BJ (cell line): ENCODE measurements around the gene NRROS. TPM values are rescaled to one million over a fixed set of nuclear protein-coding genes. Genes with fewer than 3 reads are reported as not detected.
"Not testable (repeated sequence)": the region's sequence is repeated elsewhere in the genome, so short reads cannot be mapped to it uniquely, and the experiment has no call there.

Source experiments
- CTCF ChIA-PET: fragments of 350-600 bp; formaldehyde crosslinking; extraction: SDS; loops from one replicate; lab custom pipeline; 2021; ENCODE audit warnings: antibody characterized with exemption, inconsistent platforms; lab: Yijun Ruan, JAX
- POLR2A ChIA-PET: fragments of 300-600 bp; sonication (Branson Sonifier 250); formaldehyde crosslinking; extraction: SDS; loops from one replicate; lab custom pipeline; 2021; ENCODE audit warnings: antibody characterized with exemption; lab: Charles Lee
- DNase-seq: peaks from one replicate; pipeline ENCODE4 v3.0.0-alpha.2; 2011; ENCODE audit warnings: low read depth
- H3K27me3 ChIP-seq: 2 replicates; pipeline ENCODE4 v1.6.0; 2011; ENCODE audit warnings: low read length; ENCODE audit not compliant: control insufficient read depth, insufficient read depth
- H3K36me3 ChIP-seq: 2 replicates; pipeline ENCODE4 v1.5.1; 2011; ENCODE audit warnings: low read length; ENCODE audit not compliant: control insufficient read depth, insufficient read depth
- H3K4me3 ChIP-seq: 2 replicates; pipeline ENCODE4 v1.5.1; 2011; ENCODE audit warnings: low read depth, mild to moderate bottlenecking, control low read depth, low read length
- CTCF ChIP-seq: IDR thresholded peaks from 2 replicates; pipeline ENCODE4 v1.5.1; 2011; ENCODE audit warnings: low read depth, mild to moderate bottlenecking, control low read depth, inconsistent platforms, low read length, moderate library complexity; ENCODE audit not compliant: insufficient read depth
- polyA plus RNA-seq: library from polyadenylated mRNA; depleted of rRNA; stranded (reverse); fragments of >200 nt; gene quantifications from 2 replicates; pipeline ENCODE4 v1.2.3, GENCODE V29; 2011

Gene NRROS
- polyA plus RNA-seq, 1 experiment = 0.07 TPM

- H3K36me3 ChIP-seq = no peaks in the 10 kb centered on the region
- no peaks in the 10 kb centered on the region for H3K27me3 ChIP-seq
- CTCF ChIA-PET = interaction anchor here (1.1 kb wide), 1 partner anchor 11 kb away, joined by 3 read pairs; no protein-coding TSS in a partner anchor
- POLR2A ChIA-PET = no interaction called here
- no peak for TF ChIP-seq CTCF
- DNase-seq = no peak
- no peak overlapping the region for H3K4me3 ChIP-seq
Observed at GRCh38 chr3:196619223-196619622, 20.3 kb upstream of the NRROS start.

GRCh38 chr3:196619627-196620026, 19.9 kb upstream of the NRROS start:
- DNase-seq, H3K27me3 ChIP-seq, POLR2A ChIA-PET, H3K4me3 ChIP-seq, H3K36me3 ChIP-seq: not testable (repeated sequence)
- CTCF ChIA-PET = interaction anchor here (1.1 kb wide), 1 partner anchor 10 kb away, joined by 3 read pairs; no protein-coding TSS in a partner anchor

- ChIA-PET POLR2A (no interaction called here), CTCF (interaction anchor here (1.2 kb wide), 1 partner anchor 64 kb away, joined by 3 read pairs; no protein-coding TSS in a partner anchor)
- DNase-seq = no peak
- no peak for TF ChIP-seq CTCF
- peaks cover 2% of the 10 kb centered on the region; the same call in 1 of the 2 replicates for H3K27me3 ChIP-seq
- no peaks in the 10 kb centered on the region for H3K36me3 ChIP-seq
- no peak overlapping the region for H3K4me3 ChIP-seq
Observed at GRCh38 chr3:196620161-196620604, 19.3 kb upstream of the NRROS start.

- no peak overlapping the region for H3K4me3 ChIP-seq
- CTCF ChIA-PET = interaction anchor here (1.1 to 1.2 kb wide), 2 partner anchors 11 to 64 kb away, joined by 3 read pairs; no protein-coding TSS in a partner anchor
- no peak for DNase-seq
- H3K27me3 ChIP-seq = peaks cover 4% of the 10 kb centered on the region; the same call in 1 of the 2 replicates
- H3K36me3 ChIP-seq = no peaks in the 10 kb centered on the region
- POLR2A ChIA-PET = no interaction called here
- no peak for TF ChIP-seq CTCF
Observed at GRCh38 chr3:196620684-196621083, 18.8 kb upstream of the NRROS start.

- ChIA-PET CTCF (interaction anchor here (1.1 kb wide), 1 partner anchor 12 kb away, joined by 3 read pairs; no protein-coding TSS in a partner anchor), POLR2A (no interaction called here)
- no peak for DNase-seq
- TF ChIP-seq CTCF = no peak
- Histone ChIP-seq H3K4me3 (no peak overlapping the region), H3K36me3 (no peaks in the 10 kb centered on the region), H3K27me3 (peaks cover 4% of the 10 kb centered on the region; the same call in 1 of the 2 replicates)
Observed at GRCh38 chr3:196621611-196622010, 17.9 kb upstream of the NRROS start.
